CD14-positive monocyte (primary cell): Measurements from ENCODE around the gene MORC2. TPM values are rescaled to one million over a fixed set of nuclear protein-coding genes. Genes with fewer than 3 reads are reported as not detected.

ENCODE experiments used
- DNase-seq, 3 donors: peaks; one replicate each; pipeline ENCODE4 v3.0.0-alpha.2; 2011 to 2022
- H2AFZ ChIP-seq: 2 replicates; pipeline ENCODE4 v1.6.0; 2012; ENCODE audit warnings: mild to moderate bottlenecking, low read depth, low read length, inconsistent platforms; ENCODE audit not compliant: insufficient read depth, poor library complexity, severe bottlenecking
- H3K27ac ChIP-seq, 2 donors: 1 replicate in 1 of 2; 2 replicates in 1 of 2; pipeline ENCODE4 v1.5.1; 2012 to 2013; ENCODE audit warnings: low read length in 2 of 2, control low read depth in 1 of 2, inconsistent platforms in 1 of 2, low read depth in 1 of 2, mild to moderate bottlenecking in 1 of 2
- H3K27me3 ChIP-seq, 2 donors: one replicate each; pipeline versions ENCODE4 v1.6.0 to v1.6.1; 2011 to 2013; ENCODE audit warnings: low read length in 2 of 2; ENCODE audit not compliant: control insufficient read depth in 2 of 2, insufficient read depth in 2 of 2
- H3K36me3 ChIP-seq, 2 donors: replicated peaks in 1 of 2; 1 replicate in 1 of 2; 2 replicates in 1 of 2; pipeline versions ENCODE4 v1.5.1 to v1.6.1; 2012 to 2013; ENCODE audit warnings: low read length in 2 of 2, control low read depth in 1 of 2, inconsistent platforms in 1 of 2, mild to moderate bottlenecking in 1 of 2; ENCODE audit not compliant: insufficient read depth in 2 of 2, control insufficient read depth in 1 of 2
- H3K4me1 ChIP-seq, 2 donors: 1 replicate in 1 of 2; 2 replicates in 1 of 2; pipeline versions ENCODE4 v1.5.1 to v1.6.1; 2012 to 2013; ENCODE audit warnings: low read length in 2 of 2, control low read depth in 1 of 2, inconsistent platforms in 1 of 2, mild to moderate bottlenecking in 1 of 2, moderate library complexity in 1 of 2; ENCODE audit not compliant: insufficient read depth in 2 of 2, control insufficient read depth in 1 of 2
- H3K4me2 ChIP-seq: replicated peaks from 2 replicates; pipeline ENCODE3; 2012; ENCODE audit warnings: low read length, moderate library complexity, mild to moderate bottlenecking; ENCODE audit not compliant: poor library complexity, severe bottlenecking; ENCODE audit errors: extremely low read depth
- H3K4me3 ChIP-seq, 3 experiments: fragments of 200-600 bp in 1 of 3; sonication (generic) in 1 of 3; replicated peaks in 1 of 3; 1 replicate in 2 of 3; 2 replicates in 1 of 3; pipeline ENCODE4 v1.5.1; 2011 to 2013; ENCODE audit warnings: low read length in 3 of 3, mild to moderate bottlenecking in 3 of 3, control low read depth in 2 of 3, low read depth in 2 of 3, inconsistent platforms in 1 of 3, moderate library complexity in 1 of 3
- H3K79me2 ChIP-seq: 2 replicates; pipeline ENCODE4 v1.6.0; 2012; ENCODE audit warnings: mild to moderate bottlenecking, control low read depth, inconsistent platforms, low read length, moderate library complexity; ENCODE audit not compliant: insufficient read depth
- H3K9ac ChIP-seq: 2 replicates; pipeline ENCODE4 v1.6.0; 2017; ENCODE audit warnings: low read length, mild to moderate bottlenecking; ENCODE audit not compliant: insufficient read depth, poor library complexity, severe bottlenecking
- H3K9me3 ChIP-seq, 2 donors: replicated peaks in 1 of 2; 1 replicate in 1 of 2; 2 replicates in 1 of 2; pipeline versions ENCODE4 v1.5.1 to v1.6.1; 2012 to 2013; ENCODE audit warnings: low read length in 2 of 2, control low read depth in 1 of 2; ENCODE audit not compliant: control insufficient read depth in 1 of 2, insufficient read depth in 1 of 2
- H4K20me1 ChIP-seq: 2 replicates; pipeline ENCODE4 v1.6.0; 2012; ENCODE audit warnings: mild to moderate bottlenecking, low read length, control low read depth, moderate library complexity; ENCODE audit not compliant: insufficient read depth
- H3K27ac Mint-ChIP-seq, 7 donors: one replicate each; pipeline ENCODE4 v1.8.0; 2020; ENCODE audit warnings: mild to moderate bottlenecking in 7 of 7, mixed read lengths in 7 of 7, moderate library complexity in 6 of 7, inconsistent platforms in 2 of 7
- H3K27me3 Mint-ChIP-seq, 3 donors: one replicate each; pipeline ENCODE4 v1.8.0; 2021 to 2022; ENCODE audit warnings: low read depth in 3 of 3, mild to moderate bottlenecking in 3 of 3, mixed read lengths in 3 of 3, moderate library complexity in 3 of 3, inconsistent platforms in 1 of 3
- H3K36me3 Mint-ChIP-seq, 2 donors: one replicate each; pipeline ENCODE4 v1.8.0; 2020; ENCODE audit warnings: mixed read lengths in 2 of 2, inconsistent platforms in 1 of 2, mild to moderate bottlenecking in 1 of 2
- H3K4me1 Mint-ChIP-seq: one replicate; pipeline ENCODE4 v1.8.0; 2020; ENCODE audit warnings: mild to moderate bottlenecking, mixed read lengths
- H3K4me3 Mint-ChIP-seq, 2 donors: one replicate each; pipeline ENCODE4 v1.8.0; 2020; ENCODE audit warnings: mild to moderate bottlenecking in 2 of 2, mixed read lengths in 2 of 2, moderate library complexity in 1 of 2
- H3K9me3 Mint-ChIP-seq, 7 donors: one replicate each; pipeline ENCODE4 v1.8.0; 2020 to 2022; ENCODE audit warnings: mixed read lengths in 7 of 7, mild to moderate bottlenecking in 6 of 7, moderate library complexity in 6 of 7, inconsistent platforms in 2 of 7
- CTCF ChIP-seq: fragments of 200-600 bp; IDR thresholded peaks from one replicate; pipeline ENCODE4 v1.8.0; 2022; ENCODE audit warnings: antibody characterized with exemption, mild to moderate bottlenecking
- WGBS: methylation state at CpG from one replicate; pipeline ENCODE4 v1.1.5; 2013; ENCODE audit warnings: missing lambda C conversion rate; ENCODE audit not compliant: insufficient coverage; 5-methylcytosine and 5-hydroxymethylcytosine counted together
- intact Hi-C, 2 donors: fragments of 100-400 bp; cut with micrococcal nuclease; formaldehyde crosslinking; loops; one replicate each; pipeline versions ENCODE4 v1.15.0 to v1.15.1; 2023
- polyA plus RNA-seq, 3 donors: library from polyadenylated mRNA; depleted of rRNA in 1 of 3; unstranded in 2 of 3; stranded (reverse) in 1 of 3; fragments of 300-500 nt in 2 of 3; fragments of >200 nt in 1 of 3; fragmentation: Illumina TruSeq in 2 of 3; gene quantifications; 1 replicate in 2 of 3; 2 replicates in 1 of 3; pipeline ENCODE4 v1.2.3, GENCODE V29; 2012 to 2021

The MORC2 gene
- polyA plus RNA-seq, 3 donors = 2.1 to 6.0 (median 2.4) TPM

GRCh38 chr22:30878516-30879414 lies 89.8 kb downstream of the MORC2 start:
- no peak overlapping the region for H3K4me3 ChIP-seq
- H3K4me1 ChIP-seq = no peaks in the 10 kb centered on the region
- no peaks in the 10 kb centered on the region for H3K79me2 ChIP-seq
- H2AFZ ChIP-seq = no peak overlapping the region
- H3K9me3 ChIP-seq = no peaks in the 10 kb centered on the region
- Mint-ChIP-seq H3K4me1 (no peaks in the 10 kb centered on the region), H3K27ac (no peak overlapping the region), H3K4me3 (no peak overlapping the region), H3K36me3 (no peaks in the 10 kb centered on the region), H3K27me3 (peaks cover 0 to 6% (median 2%) of the 10 kb centered on the region in 3 donors), H3K9me3 (no peaks in the 10 kb centered on the region)
- no peaks in the 10 kb centered on the region for H4K20me1 ChIP-seq
- no peaks in the 10 kb centered on the region for H3K36me3 ChIP-seq
- no peak for DNase-seq
- 85% methylated on average over 16 of the region's 16 CpGs for WGBS
- no peak overlapping the region for H3K9ac ChIP-seq
- intact Hi-C loops = no loop called here
- H3K27ac ChIP-seq = no peak overlapping the region
- no peak overlapping the region for H3K4me2 ChIP-seq
- TF ChIP-seq CTCF = no peak
- no peaks in the 10 kb centered on the region for H3K27me3 ChIP-seq

GRCh38 chr22:30877662-30878515 lies 90.7 kb downstream of the MORC2 start:
- H3K4me1 ChIP-seq = no peaks in the 10 kb centered on the region
- H3K79me2 ChIP-seq = no peaks in the 10 kb centered on the region
- DNase-seq = no peak
- Mint-ChIP-seq H3K36me3 (no peaks in the 10 kb centered on the region), H3K4me3 (no peak overlapping the region), H3K4me1 (no peaks in the 10 kb centered on the region), H3K27me3 (peaks cover 0 to 6% (median 2%) of the 10 kb centered on the region in 3 donors), H3K9me3 (no peaks in the 10 kb centered on the region), H3K27ac (no peak overlapping the region)
- H2AFZ ChIP-seq = no peak overlapping the region
- intact Hi-C loops = no loop called here
- H4K20me1 ChIP-seq = no peaks in the 10 kb centered on the region
- no peak for TF ChIP-seq CTCF
- 95% methylated on average over 15 of the region's 15 CpGs for WGBS
- no peak overlapping the region for H3K9ac ChIP-seq
- no peaks in the 10 kb centered on the region for H3K27me3 ChIP-seq
- H3K36me3 ChIP-seq = no peaks in the 10 kb centered on the region
- H3K4me2 ChIP-seq = no peak overlapping the region
- no peaks in the 10 kb centered on the region for H3K9me3 ChIP-seq
- H3K27ac ChIP-seq = no peak overlapping the region
- no peak overlapping the region for H3K4me3 ChIP-seq
